Nephron (organoid): Measurements from ENCODE around the gene NBEA.

ENCODE experiments used
- H3K27ac Mint-ChIP-seq, 3 experiments: 2 replicates each; pipeline ENCODE4 v1.8.0; 2020; ENCODE audit warnings: mixed read lengths in 3 of 3, mild to moderate bottlenecking in 2 of 3, moderate library complexity in 1 of 3
- H3K27me3 Mint-ChIP-seq: 2 replicates; pipeline ENCODE4 v1.8.0; 2021; ENCODE audit warnings: low read depth, mild to moderate bottlenecking, moderate library complexity, mixed read lengths
- H3K36me3 Mint-ChIP-seq: 2 replicates; pipeline ENCODE4 v1.8.0; 2020; ENCODE audit warnings: low read depth, mixed read lengths
- H3K4me1 Mint-ChIP-seq: 2 replicates; pipeline ENCODE4 v1.8.0; 2020; ENCODE audit warnings: mixed read lengths
- H3K4me3 Mint-ChIP-seq, 3 experiments: 2 replicates each; pipeline ENCODE4 v1.8.0; 2020; ENCODE audit warnings: mild to moderate bottlenecking in 3 of 3, mixed read lengths in 3 of 3, moderate library complexity in 2 of 3
- H3K9me3 Mint-ChIP-seq: 2 replicates; pipeline ENCODE4 v1.8.0; 2020; ENCODE audit warnings: mixed read lengths
- CTCF ChIP-seq, 3 experiments: fragments of 200-600 bp; sonication (generic); IDR thresholded peaks; one replicate each; pipeline ENCODE4 v1.5.0; 2021; ENCODE audit warnings: antibody characterized with exemption in 3 of 3; ENCODE audit not compliant: unreplicated experiment in 3 of 3

NBEA gene

GRCh38 chr13:35499196-35499662 lies 557.2 kb downstream of the NBEA start:
- Mint-ChIP-seq H3K36me3 (peaks cover 4% of the 10 kb centered on the region), H3K4me3 (no peak overlapping the region), H3K27ac (no peak overlapping the region), H3K9me3 (peaks cover 3% of the 10 kb centered on the region), H3K4me1 (no peaks in the 10 kb centered on the region), H3K27me3 (no peaks in the 10 kb centered on the region)
- TF ChIP-seq CTCF (IDR thresholded peaks at IDR 0.05; ENCODE audit: unreplicated experiment in 3 of 3), result no peak

GRCh38 chr13:35499676-35500075 lies 557.6 kb downstream of the NBEA start:
- no peak overlapping the region for H3K4me3 Mint-ChIP-seq
- H3K36me3 Mint-ChIP-seq, result no peaks in the 10 kb centered on the region
- H3K4me1 Mint-ChIP-seq, result no peaks in the 10 kb centered on the region
- no peak overlapping the region for H3K27ac Mint-ChIP-seq
- no peak for TF ChIP-seq CTCF (IDR thresholded peaks at IDR 0.05; ENCODE audit: unreplicated experiment in 3 of 3)
- peaks cover 3% of the 10 kb centered on the region for H3K9me3 Mint-ChIP-seq
- H3K27me3 Mint-ChIP-seq, result no peaks in the 10 kb centered on the region

GRCh38 chr13:35500144-35500543 lies 558.1 kb downstream of the NBEA start:
- no peaks in the 10 kb centered on the region for H3K36me3 Mint-ChIP-seq

GRCh38 chr13:35501661-35502235 lies 559.7 kb downstream of the NBEA start:
- no peaks in the 10 kb centered on the region for H3K36me3 Mint-ChIP-seq
- no peak overlapping the region for H3K27ac Mint-ChIP-seq

More at GRCh38 chr13:35500144-35500543, 558.1 kb downstream of the NBEA start:
- TF ChIP-seq CTCF (IDR thresholded peaks at IDR 0.05; ENCODE audit: unreplicated experiment in 3 of 3), result no peak
- Mint-ChIP-seq H3K27ac (no peak overlapping the region), H3K4me1 (no peaks in the 10 kb centered on the region), H3K27me3 (no peaks in the 10 kb centered on the region), H3K9me3 (peaks cover 3% of the 10 kb centered on the region), H3K4me3 (no peak overlapping the region)

GRCh38 chr13:35502456-35502855 lies 560.4 kb downstream of the NBEA start:
- TF ChIP-seq CTCF (IDR thresholded peaks at IDR 0.05; ENCODE audit: unreplicated experiment in 3 of 3), result no peak
- H3K4me1 Mint-ChIP-seq, result no peaks in the 10 kb centered on the region
- no peaks in the 10 kb centered on the region for H3K27me3 Mint-ChIP-seq
- H3K9me3 Mint-ChIP-seq, result no peaks in the 10 kb centered on the region
- H3K27ac Mint-ChIP-seq, result no peak overlapping the region
- no peaks in the 10 kb centered on the region for H3K36me3 Mint-ChIP-seq
- no peak overlapping the region for H3K4me3 Mint-ChIP-seq

More at GRCh38 chr13:35501661-35502235, 559.7 kb downstream of the NBEA start:
- Mint-ChIP-seq H3K4me1 (no peaks in the 10 kb centered on the region), H3K9me3 (no peaks in the 10 kb centered on the region), H3K4me3 (no peak overlapping the region), H3K27me3 (no peaks in the 10 kb centered on the region)
- no peak for TF ChIP-seq CTCF (IDR thresholded peaks at IDR 0.05; ENCODE audit: unreplicated experiment in 3 of 3)

GRCh38 chr13:35512271-35512920 lies 570.3 kb downstream of the NBEA start:
- no peak overlapping the region for H3K27ac Mint-ChIP-seq
- H3K36me3 Mint-ChIP-seq, result no peaks in the 10 kb centered on the region
- no peak overlapping the region for H3K4me3 Mint-ChIP-seq

More at GRCh38 chr13:35512271-35512920, 570.3 kb downstream of the NBEA start:
- no peaks in the 10 kb centered on the region for H3K27me3 Mint-ChIP-seq
- no peaks in the 10 kb centered on the region for H3K9me3 Mint-ChIP-seq
- H3K4me1 Mint-ChIP-seq, result peaks cover 5% of the 10 kb centered on the region
- TF ChIP-seq CTCF (IDR thresholded peaks at IDR 0.05; ENCODE audit: unreplicated experiment in 3 of 3), result no peak
